Uterus (tissue), 4 donors: ENCODE results near the gene ECD. TPM values are rescaled to one million over a fixed set of nuclear protein-coding genes. Genes with fewer than 3 reads are reported as not detected.

Experiments
- DNase-seq, 2 donors: peaks; one replicate each; pipeline ENCODE4 v3.0.0-alpha.2; 2019 to 2020
- H3K27ac ChIP-seq, 2 donors: fragments of 200-600 bp; sonication (generic); 1 replicate in 1 of 2; 2 replicates in 1 of 2; pipeline ENCODE4 v1.5.1; 2016 to 2018
- H3K27me3 ChIP-seq, 2 donors: fragments of 200-600 bp; sonication (generic); one replicate each; pipeline ENCODE4 v1.5.1; 2018 to 2019; ENCODE audit warnings: control low read depth in 1 of 2
- H3K36me3 ChIP-seq, 2 donors: fragments of 200-600 bp; sonication (generic); one replicate each; pipeline ENCODE4 v1.5.1; 2019; ENCODE audit warnings: control low read depth in 1 of 2
- H3K4me1 ChIP-seq, 2 donors: fragments of 200-600 bp; sonication (generic); one replicate each; pipeline ENCODE4 v1.5.1; 2018 to 2019; ENCODE audit warnings: control low read depth in 1 of 2
- H3K4me3 ChIP-seq, 2 donors: fragments of 200-600 bp; sonication (generic); 1 replicate in 1 of 2; 2 replicates in 1 of 2; pipeline ENCODE4 v1.5.1; 2018 to 2019; ENCODE audit warnings: mild to moderate bottlenecking in 1 of 2
- H3K9me3 ChIP-seq, 2 donors: fragments of 200-600 bp; sonication (generic); one replicate each; pipeline ENCODE4 v1.5.1; 2019; ENCODE audit warnings: control low read depth in 1 of 2
- CTCF ChIP-seq, 4 experiments: fragments of 200-600 bp in 2 of 4; fragments of 450-650 bp in 2 of 4; sonication (generic) in 2 of 4; IDR thresholded peaks; one replicate each; pipeline ENCODE4 v1.5.1; 2016 to 2019; ENCODE audit warnings: antibody characterized with exemption in 4 of 4, mild to moderate bottlenecking in 2 of 4, moderate library complexity in 1 of 4
- POLR2A ChIP-seq, 2 donors: fragments of 450-650 bp; IDR thresholded peaks; one replicate each; pipeline ENCODE4 v1.6.1; 2016; ENCODE audit warnings: antibody characterized with exemption in 2 of 2, mild to moderate bottlenecking in 1 of 2, moderate library complexity in 1 of 2
- intact Hi-C: fragments of 100-400 bp; cut with DNase I; formaldehyde crosslinking; loops from one replicate; pipeline ENCODE4 v1.15.1; 2023; ENCODE audit warnings: low total_unique reads
- total RNA-seq, 4 donors: library from RNA; depleted of rRNA in 3 of 4; stranded (reverse); fragments of >200 nt in 3 of 4; gene quantifications; one replicate each; pipeline versions ENCODE4 v1.1.0 to v1.2.4, GENCODE V29; 2014 to 2023
- donor health status: DM: yes; HTN: yes; CAD: no.

ECD gene
- total RNA-seq, 4 donors from 2014 or later = 18.4 to 37.8 (median 36.0) TPM

DNA sequence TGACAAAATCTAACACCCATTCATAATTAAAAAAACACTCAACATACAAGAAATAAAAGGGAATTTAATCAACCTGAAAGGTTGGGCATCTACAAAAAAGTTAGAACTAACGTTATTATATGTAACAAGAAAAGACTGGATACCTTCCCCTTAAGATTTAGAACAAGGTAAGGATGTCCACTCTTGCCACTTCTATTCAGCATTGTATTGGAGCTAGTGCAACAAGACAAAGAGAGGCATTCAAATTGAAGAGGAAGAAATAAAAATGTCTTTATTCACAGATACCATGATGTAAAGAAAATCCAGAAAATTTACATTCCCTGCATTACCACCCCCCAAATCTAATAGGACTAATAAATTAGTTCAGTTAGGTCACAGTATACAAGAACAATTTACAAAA, 18.5 kb upstream of the ECD start:
- TF ChIP-seq POLR2A (IDR thresholded peaks at IDR 0.05) (no peak), CTCF (IDR thresholded peaks at IDR 0.05) (no peak)

GRCh38 chr10:73183667-73184281, 16.0 kb upstream of the ECD start:
- intact Hi-C loops = no loop called here
- DNase-seq = no peak
- Histone ChIP-seq H3K27me3 (no peaks in the 10 kb centered on the region), H3K27ac (no peak overlapping the region), H3K4me1 (no peaks in the 10 kb centered on the region), H3K4me3 (no peak overlapping the region), H3K36me3 (no peaks in the 10 kb centered on the region), H3K9me3 (no peaks in the 10 kb centered on the region)
- TF ChIP-seq CTCF (IDR thresholded peaks at IDR 0.05) (no peak), POLR2A (IDR thresholded peaks at IDR 0.05) (no peak)

More for the DNA sequence above, 18.5 kb upstream of the ECD start:
- Histone ChIP-seq H3K4me1 (no peaks in the 10 kb centered on the region), H3K27me3 (no peaks in the 10 kb centered on the region), H3K27ac (no peak overlapping the region), H3K36me3 (no peaks in the 10 kb centered on the region), H3K9me3 (no peaks in the 10 kb centered on the region), H3K4me3 (no peak overlapping the region)
- no peak for DNase-seq
- intact Hi-C loops = no loop called here

GRCh38 chr10:73182568-73182967, 14.8 kb upstream of the ECD start:
- Histone ChIP-seq H3K27me3 (no peaks in the 10 kb centered on the region), H3K27ac (no peak overlapping the region), H3K36me3 (no peaks in the 10 kb centered on the region), H3K9me3 (no peaks in the 10 kb centered on the region), H3K4me3 (no peak overlapping the region), H3K4me1 (no peaks in the 10 kb centered on the region)
- intact Hi-C loops = no loop called here
- no peak for TF ChIP-seq CTCF (IDR thresholded peaks at IDR 0.05)
- TF ChIP-seq POLR2A (IDR thresholded peaks at IDR 0.05) = no peak
- no peak for DNase-seq

DNA sequence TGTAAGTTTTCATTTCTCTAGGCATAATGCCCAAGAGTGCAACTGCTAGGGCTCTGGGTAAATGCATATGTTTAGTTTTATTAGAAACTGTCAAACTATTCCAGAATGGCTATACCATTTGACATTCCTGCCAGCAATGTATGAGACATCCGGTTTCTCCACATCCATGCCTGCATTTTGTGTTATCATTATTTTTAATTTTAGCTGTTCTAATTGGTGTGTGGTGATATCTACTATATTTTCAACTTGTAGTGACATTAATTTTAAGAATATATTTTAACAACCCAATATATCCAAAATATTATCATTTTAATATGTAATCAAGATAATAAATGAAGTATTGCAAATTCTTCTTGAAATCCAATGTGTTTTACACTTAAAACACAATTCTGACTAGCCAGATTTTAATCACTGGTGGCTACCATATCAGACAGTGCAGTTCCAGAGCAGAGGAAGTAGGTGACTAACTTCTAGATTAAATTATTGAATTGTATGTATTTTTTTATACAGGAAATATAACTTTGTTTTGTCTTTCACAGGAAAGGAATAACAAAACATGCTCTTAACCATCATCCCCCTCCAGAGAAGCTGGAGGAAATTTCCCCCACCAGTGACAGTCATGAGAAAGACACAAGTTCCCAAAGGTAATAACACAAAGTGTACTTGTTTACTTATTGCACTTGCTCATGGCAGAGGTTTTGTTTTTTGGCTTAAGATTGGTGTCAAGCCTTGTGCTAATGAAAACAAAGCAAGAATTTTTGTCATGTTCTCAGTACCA, 6.5 kb upstream of the ECD start:
- intact Hi-C loops = no loop called here
- no peak overlapping the region for H3K27ac ChIP-seq
- no peaks in the 10 kb centered on the region for H3K4me1 ChIP-seq
- DNase-seq = no peak
- H3K9me3 ChIP-seq = no peaks in the 10 kb centered on the region
- no peak for TF ChIP-seq CTCF (IDR thresholded peaks at IDR 0.05)
- no peak for TF ChIP-seq POLR2A (IDR thresholded peaks at IDR 0.05)
- no peaks in the 10 kb centered on the region for H3K27me3 ChIP-seq
- H3K4me3 ChIP-seq = no peak overlapping the region
- no peaks in the 10 kb centered on the region for H3K36me3 ChIP-seq

- no peaks in the 10 kb centered on the region for H3K36me3 ChIP-seq
- H3K4me3 ChIP-seq = no peak overlapping the region
- no peaks in the 10 kb centered on the region for H3K4me1 ChIP-seq
- DNase-seq = no peak
- no peaks in the 10 kb centered on the region for H3K27me3 ChIP-seq
- TF ChIP-seq CTCF (IDR thresholded peaks at IDR 0.05) (no peak), POLR2A (IDR thresholded peaks at IDR 0.05) (no peak)
- H3K9me3 ChIP-seq = no peaks in the 10 kb centered on the region
- intact Hi-C loops = no loop called here
- no peak overlapping the region for H3K27ac ChIP-seq
Measured at GRCh38 chr10:73172867-73173266, 5.1 kb upstream of the ECD start.
